Immature natural killer cell (primary cell): ENCODE measurements around the gene SYMPK. TPM values are rescaled to one million over a fixed set of nuclear protein-coding genes. Genes with fewer than 3 reads are reported as not detected.
A peak's percentile ranks its signal among the peaks of the same experiment; 100 is the strongest.

Experiments used
- DNase-seq, 3 donors: peaks; one replicate each; pipeline ENCODE4 v3.0.0; 2022; ENCODE audit warnings: mixed read lengths in 1 of 3
- H3K27ac Mint-ChIP-seq, 6 donors: one replicate each; pipeline ENCODE4 v1.8.0; 2020; ENCODE audit warnings: mixed read lengths in 6 of 6, mild to moderate bottlenecking in 5 of 6, inconsistent platforms in 4 of 6, moderate library complexity in 3 of 6
- H3K27me3 Mint-ChIP-seq, 3 donors: one replicate each; pipeline ENCODE4 v1.8.0; 2020 to 2021; ENCODE audit warnings: low read depth in 3 of 3, mild to moderate bottlenecking in 3 of 3, mixed read lengths in 3 of 3, moderate library complexity in 3 of 3, inconsistent platforms in 1 of 3
- H3K36me3 Mint-ChIP-seq, 3 donors: one replicate each; pipeline ENCODE4 v1.8.0; 2020; ENCODE audit warnings: mixed read lengths in 3 of 3, inconsistent platforms in 2 of 3, mild to moderate bottlenecking in 2 of 3
- H3K4me1 Mint-ChIP-seq, 2 donors: one replicate each; pipeline ENCODE4 v1.8.0; 2020; ENCODE audit warnings: inconsistent platforms in 2 of 2, mild to moderate bottlenecking in 2 of 2, mixed read lengths in 2 of 2, moderate library complexity in 1 of 2
- H3K4me3 Mint-ChIP-seq, 5 donors: one replicate each; pipeline ENCODE4 v1.8.0; 2020; ENCODE audit warnings: mild to moderate bottlenecking in 5 of 5, mixed read lengths in 5 of 5, inconsistent platforms in 3 of 5, moderate library complexity in 3 of 5
- H3K9me3 Mint-ChIP-seq, 6 donors: one replicate each; pipeline ENCODE4 v1.8.0; 2020; ENCODE audit warnings: mild to moderate bottlenecking in 6 of 6, mixed read lengths in 6 of 6, inconsistent platforms in 4 of 6, moderate library complexity in 3 of 6
- polyA plus RNA-seq, 3 donors: library from polyadenylated mRNA; unstranded; fragments of 300-500 nt; fragmentation: Illumina TruSeq; gene quantifications; one replicate each; pipeline ENCODE4 v1.2.3, GENCODE V29; 2021

Gene SYMPK
- polyA plus RNA-seq, 3 donors from 2014 or later: 2.1 to 14.6 (median 5.6) TPM

- H3K27ac Mint-ChIP-seq: peak overlapping the region in 3 of 6 donors; percentile 3 to 83 (median 10)
- peaks cover 17 to 21% of the 10 kb centered on the region in 2 donors for H3K4me1 Mint-ChIP-seq
- peak; percentile 74 to 83 (median 77) for DNase-seq
- peaks cover 0 to 8% (median 7%) of the 10 kb centered on the region in 3 donors for H3K36me3 Mint-ChIP-seq
- no peaks in the 10 kb centered on the region for H3K9me3 Mint-ChIP-seq
- H3K27me3 Mint-ChIP-seq: peaks cover 6 to 11% (median 6%) of the 10 kb centered on the region in 3 donors
- peak overlapping the region; percentile 68 to 88 (median 84) for H3K4me3 Mint-ChIP-seq
Observed at GRCh38 chr19:45779231-45780145, 83.5 kb downstream of the SYMPK start.

GRCh38 chr19:45778010-45778661 lies 84.8 kb downstream of the SYMPK start:
- Mint-ChIP-seq H3K27me3 (peaks cover 6 to 11% (median 6%) of the 10 kb centered on the region in 3 donors), H3K4me3 (peak overlapping the region in 2 of 5 donors; percentile 82 to 88), H3K27ac (no peak overlapping the region), H3K9me3 (no peaks in the 10 kb centered on the region), H3K4me1 (peaks cover 17 to 21% of the 10 kb centered on the region in 2 donors), H3K36me3 (peaks cover 0 to 8% (median 7%) of the 10 kb centered on the region in 3 donors)
- no peak for DNase-seq

GRCh38 chr19:45777395-45777961 lies 85.5 kb downstream of the SYMPK start:
- Mint-ChIP-seq H3K4me1 (peaks cover 17 to 21% of the 10 kb centered on the region in 2 donors), H3K27ac (no peak overlapping the region), H3K4me3 (no peak overlapping the region), H3K27me3 (peaks cover 6 to 11% (median 6%) of the 10 kb centered on the region in 3 donors), H3K9me3 (no peaks in the 10 kb centered on the region), H3K36me3 (peaks cover 0 to 8% (median 7%) of the 10 kb centered on the region in 3 donors)
- DNase-seq: no peak

GRCh38 chr19:45774765-45775164 lies 88.2 kb downstream of the SYMPK start:
- no peak overlapping the region for H3K27ac Mint-ChIP-seq
- no peaks in the 10 kb centered on the region for H3K9me3 Mint-ChIP-seq
- peaks cover 0 to 8% (median 7%) of the 10 kb centered on the region in 3 donors for H3K36me3 Mint-ChIP-seq
- no peak for DNase-seq
- H3K4me3 Mint-ChIP-seq: no peak overlapping the region
- H3K27me3 Mint-ChIP-seq: peaks cover 11 to 15% (median 12%) of the 10 kb centered on the region in 3 donors
- H3K4me1 Mint-ChIP-seq: peaks cover 21 to 25% of the 10 kb centered on the region in 2 donors

GRCh38 chr19:45773384-45773783 lies 89.6 kb downstream of the SYMPK start:
- DNase-seq: no peak
- no peaks in the 10 kb centered on the region for H3K9me3 Mint-ChIP-seq
- H3K27ac Mint-ChIP-seq: peak overlapping the region in 2 of 6 donors; percentile 45 to 46
- peaks cover 4 to 14% (median 12%) of the 10 kb centered on the region in 3 donors for H3K27me3 Mint-ChIP-seq
- H3K36me3 Mint-ChIP-seq: peaks cover 0 to 5% (median 3%) of the 10 kb centered on the region in 3 donors
- H3K4me3 Mint-ChIP-seq: no peak overlapping the region
- peaks cover 11 to 15% of the 10 kb centered on the region in 2 donors for H3K4me1 Mint-ChIP-seq

GRCh38 chr19:45772912-45773311 lies 90.0 kb downstream of the SYMPK start:
- Mint-ChIP-seq H3K9me3 (no peaks in the 10 kb centered on the region), H3K27me3 (peaks cover 4 to 15% (median 12%) of the 10 kb centered on the region in 3 donors), H3K4me3 (no peak overlapping the region), H3K4me1 (peaks cover 9 to 14% of the 10 kb centered on the region in 2 donors), H3K36me3 (peaks cover 0 to 5% (median 3%) of the 10 kb centered on the region in 3 donors), H3K27ac (peak overlapping the region in 1 of 6 donors; percentile 46)
- no peak for DNase-seq

GRCh38 chr19:45772130-45772840 lies 90.7 kb downstream of the SYMPK start:
- H3K9me3 Mint-ChIP-seq: no peaks in the 10 kb centered on the region
- H3K4me1 Mint-ChIP-seq: peaks cover 9 to 14% of the 10 kb centered on the region in 2 donors
- peaks cover 0 to 5% (median 3%) of the 10 kb centered on the region in 3 donors for H3K36me3 Mint-ChIP-seq
- peaks cover 4 to 15% (median 12%) of the 10 kb centered on the region in 3 donors for H3K27me3 Mint-ChIP-seq
- peak overlapping the region in 2 of 6 donors; percentile 5 to 14 for H3K27ac Mint-ChIP-seq
- DNase-seq: no peak
- H3K4me3 Mint-ChIP-seq: peak overlapping the region in 1 of 5 donors; percentile 65

- H3K36me3 Mint-ChIP-seq: no peaks in the 10 kb centered on the region
- H3K4me1 Mint-ChIP-seq: peaks cover 9 to 14% of the 10 kb centered on the region in 2 donors
- peak overlapping the region in 1 of 6 donors; percentile 39 for H3K27ac Mint-ChIP-seq
- no peaks in the 10 kb centered on the region for H3K9me3 Mint-ChIP-seq
- H3K4me3 Mint-ChIP-seq: peak overlapping the region; percentile 46 to 86 (median 54)
- peaks cover 4 to 15% (median 12%) of the 10 kb centered on the region in 3 donors for H3K27me3 Mint-ChIP-seq
- DNase-seq: no peak
Observed at GRCh38 chr19:45771311-45771933, 91.5 kb downstream of the SYMPK start.

GRCh38 chr19:45770192-45771101 lies 92.5 kb downstream of the SYMPK start:
- DNase-seq: peak; percentile 87 to 91 (median 91)
- Mint-ChIP-seq H3K36me3 (no peaks in the 10 kb centered on the region), H3K27ac (peak overlapping the region; percentile 49 to 92 (median 87)), H3K4me3 (peak overlapping the region; percentile 86 to 91 (median 88)), H3K27me3 (peaks cover 4 to 15% (median 12%) of the 10 kb centered on the region in 3 donors), H3K9me3 (no peaks in the 10 kb centered on the region), H3K4me1 (peaks cover 9 to 14% of the 10 kb centered on the region in 2 donors)

- Mint-ChIP-seq H3K9me3 (no peaks in the 10 kb centered on the region), H3K27ac (peak overlapping the region; percentile 86 to 92 (median 88)), H3K4me3 (peak overlapping the region; percentile 86 to 91 (median 88)), H3K4me1 (peaks cover 9 to 14% of the 10 kb centered on the region in 2 donors), H3K27me3 (peaks cover 4 to 15% (median 12%) of the 10 kb centered on the region in 3 donors), H3K36me3 (no peaks in the 10 kb centered on the region)
- peak; percentile 62 to 80 (median 76) for DNase-seq
Observed at GRCh38 chr19:45769821-45770191, 93.1 kb downstream of the SYMPK start.

GRCh38 chr19:45768984-45769782 lies 93.8 kb downstream of the SYMPK start, which contains the start of gene SIX5:
Gene SIX5 (minus strand): TSS chr19:45769252. CDS start chr19:45768844, 408 bp downstream.
- H3K4me3 Mint-ChIP-seq: peak within 1 kb of the TSS; percentile 86 to 91 (median 88)
- H3K27me3 Mint-ChIP-seq: peaks cover 4 to 15% (median 12%) of the 10 kb centered on the region in 3 donors
- no peaks in the 10 kb centered on the region for H3K9me3 Mint-ChIP-seq
- peak; percentile 96 to 98 (median 97) for DNase-seq
- peak within 1 kb of the TSS; percentile 86 to 92 (median 88) for H3K27ac Mint-ChIP-seq
- no peaks in the 10 kb centered on the region for H3K36me3 Mint-ChIP-seq
- H3K4me1 Mint-ChIP-seq: peaks cover 9 to 14% of the 10 kb centered on the region in 2 donors
